Activated CD4-positive, alpha-beta memory T cell treated with anti-CD3 and anti-CD28 coated beads, Interleukin-2, amount 10 ng/mL, durations not matched to agents 7 days and 5 days (primary cell): ENCODE measurements around the gene SAP30L. TPM values are rescaled to one million over a fixed set of nuclear protein-coding genes. Genes with fewer than 3 reads are reported as not detected.

Source experiments
- CTCF ChIA-PET: fragments of 350-600 bp; sonication (Branson Sonifier 250); formaldehyde crosslinking; loops from one replicate; lab custom pipeline; 2021; ENCODE audit warnings: antibody characterized with exemption, inconsistent platforms; lab: Charles Lee
- POLR2A ChIA-PET: fragments of 350-600 bp; sonication (Branson Sonifier 250); formaldehyde crosslinking; loops from one replicate; lab custom pipeline; 2021; ENCODE audit warnings: antibody characterized with exemption; lab: Charles Lee
- DNase-seq: peaks from one replicate; pipeline ENCODE4 v3.0.0-alpha.2; 2020
- H3K27ac Mint-ChIP-seq: one replicate; pipeline ENCODE4 v1.8.0; 2021; ENCODE audit warnings: mild to moderate bottlenecking, mixed read lengths
- H3K27me3 Mint-ChIP-seq: one replicate; pipeline ENCODE4 v1.8.0; 2021; ENCODE audit warnings: mixed read lengths
- H3K36me3 Mint-ChIP-seq: one replicate; pipeline ENCODE4 v1.8.0; 2021; ENCODE audit warnings: low read depth, mixed read lengths
- H3K4me1 Mint-ChIP-seq: one replicate; pipeline ENCODE4 v1.8.0; 2021; ENCODE audit warnings: mixed read lengths
- H3K4me3 Mint-ChIP-seq: one replicate; pipeline ENCODE4 v1.8.0; 2021; ENCODE audit warnings: mild to moderate bottlenecking, mixed read lengths
- H3K9me3 Mint-ChIP-seq: one replicate; pipeline ENCODE4 v1.8.0; 2021; ENCODE audit warnings: mixed read lengths
- total RNA-seq, 2 experiments: library from RNA; stranded (reverse); gene quantifications; one replicate each; pipeline ENCODE4 v1.2.3, GENCODE V29; 2021

SAP30L gene
- total RNA-seq, 2 experiments from 2014 or later: 42.6 to 46.6 TPM

GRCh38 chr5:154470947-154471870 lies 25.4 kb downstream of the SAP30L start:
- no peak overlapping the region for H3K4me3 Mint-ChIP-seq
- no peaks in the 10 kb centered on the region for H3K9me3 Mint-ChIP-seq
- no peak overlapping the region for H3K27ac Mint-ChIP-seq
- H3K36me3 Mint-ChIP-seq: peaks cover 2% of the 10 kb centered on the region
- peaks cover 68% of the 10 kb centered on the region for H3K27me3 Mint-ChIP-seq
- no peak for DNase-seq
- peaks cover 24% of the 10 kb centered on the region for H3K4me1 Mint-ChIP-seq
- ChIA-PET CTCF (interaction anchor here (1.0 to 1.8 kb wide), 2 partner anchors 9 to 16 kb away, joined by 3 read pairs; no protein-coding TSS in a partner anchor), POLR2A (interaction anchor here (0.9 kb wide), 1 partner anchor 24 kb away, joined by 3 read pairs; no protein-coding TSS in a partner anchor)

- CTCF ChIA-PET: interaction anchor here (1.0 to 1.3 kb wide), 2 partner anchors 9 to 10 kb away, joined by 3 to 5 read pairs; no protein-coding TSS in a partner anchor
- POLR2A ChIA-PET: no interaction called here
- no peaks in the 10 kb centered on the region for H3K9me3 Mint-ChIP-seq
- peaks cover 30% of the 10 kb centered on the region for H3K4me1 Mint-ChIP-seq
- H3K4me3 Mint-ChIP-seq: no peak overlapping the region
- no peak for DNase-seq
- no peak overlapping the region for H3K27ac Mint-ChIP-seq
- peaks cover 80% of the 10 kb centered on the region for H3K27me3 Mint-ChIP-seq
- H3K36me3 Mint-ChIP-seq: peaks cover 2% of the 10 kb centered on the region
Observed at GRCh38 chr5:154472871-154473580, 27.2 kb downstream of the SAP30L start.

GRCh38 chr5:154473581-154474283 lies 27.9 kb downstream of the SAP30L start:
- Mint-ChIP-seq H3K27me3 (peaks cover 86% of the 10 kb centered on the region), H3K4me1 (peaks cover 30% of the 10 kb centered on the region), H3K36me3 (peaks cover 2% of the 10 kb centered on the region), H3K4me3 (no peak overlapping the region), H3K9me3 (no peaks in the 10 kb centered on the region), H3K27ac (no peak overlapping the region)
- ChIA-PET POLR2A (no interaction called here), CTCF (interaction anchor here (1.0 to 1.3 kb wide), 2 partner anchors 8 to 11 kb away, joined by 3 to 5 read pairs; no protein-coding TSS in a partner anchor)
- DNase-seq: no peak

GRCh38 chr5:154474396-154475334 lies 28.9 kb downstream of the SAP30L start:
- CTCF ChIA-PET: no interaction called here
- no peak overlapping the region for H3K4me3 Mint-ChIP-seq

GRCh38 chr5:154475591-154476353 lies 30.0 kb downstream of the SAP30L start:
- no peak for DNase-seq
- Mint-ChIP-seq H3K36me3 (peaks cover 4% of the 10 kb centered on the region), H3K4me3 (peak overlapping the region; percentile 1), H3K4me1 (peaks cover 34% of the 10 kb centered on the region), H3K27ac (no peak overlapping the region), H3K9me3 (no peaks in the 10 kb centered on the region), H3K27me3 (peaks cover 91% of the 10 kb centered on the region)
- POLR2A ChIA-PET: interaction anchor here (1.0 kb wide), 1 partner anchor 9 kb away, joined by 3 read pairs; no protein-coding TSS in a partner anchor
- CTCF ChIA-PET: no interaction called here

More at GRCh38 chr5:154474396-154475334, 28.9 kb downstream of the SAP30L start:
- Mint-ChIP-seq H3K36me3 (peaks cover 4% of the 10 kb centered on the region), H3K27ac (peak overlapping the region; percentile 25), H3K27me3 (peaks cover 92% of the 10 kb centered on the region), H3K4me1 (peaks cover 33% of the 10 kb centered on the region), H3K9me3 (no peaks in the 10 kb centered on the region)
- DNase-seq: no peak
- POLR2A ChIA-PET: interaction anchor here (1.0 kb wide), 1 partner anchor 10 kb away, joined by 3 read pairs; no protein-coding TSS in a partner anchor

- ChIA-PET POLR2A (no interaction called here), CTCF (no interaction called here)
- no peak overlapping the region for H3K4me3 Mint-ChIP-seq
- H3K4me1 Mint-ChIP-seq: peaks cover 34% of the 10 kb centered on the region
- peaks cover 4% of the 10 kb centered on the region for H3K36me3 Mint-ChIP-seq
- peaks cover 91% of the 10 kb centered on the region for H3K27me3 Mint-ChIP-seq
- no peak for DNase-seq
- peak overlapping the region; percentile 36 for H3K27ac Mint-ChIP-seq
- H3K9me3 Mint-ChIP-seq: no peaks in the 10 kb centered on the region
Observed at GRCh38 chr5:154476354-154477205, 30.8 kb downstream of the SAP30L start.

GRCh38 chr5:154477382-154478223 lies 31.8 kb downstream of the SAP30L start:
- POLR2A ChIA-PET: no interaction called here
- Mint-ChIP-seq H3K4me1 (peaks cover 34% of the 10 kb centered on the region), H3K27me3 (peaks cover 93% of the 10 kb centered on the region), H3K27ac (no peak overlapping the region), H3K36me3 (peaks cover 4% of the 10 kb centered on the region), H3K9me3 (no peaks in the 10 kb centered on the region), H3K4me3 (no peak overlapping the region)
- CTCF ChIA-PET: no interaction called here
- no peak for DNase-seq

- no peak within 1 kb of the TSS for H3K27ac Mint-ChIP-seq
- no peak within 1 kb of the TSS for H3K4me3 Mint-ChIP-seq
- ChIA-PET CTCF (interaction anchor here (1.9 kb wide), 1 partner anchor 406 kb away, joined by 5 read pairs; no protein-coding TSS in a partner anchor), POLR2A (no interaction called here)
- peaks cover 31% of the 10 kb centered on the region for H3K4me1 Mint-ChIP-seq
- peaks cover 3% of the 10 kb centered on the region for H3K36me3 Mint-ChIP-seq
- H3K9me3 Mint-ChIP-seq: no peaks in the 10 kb centered on the region
- peaks cover 93% of the 10 kb centered on the region for H3K27me3 Mint-ChIP-seq
- no peak for DNase-seq
Observed at GRCh38 chr5:154478224-154478565, 32.4 kb downstream of the SAP30L start, which contains the start of gene HAND1. Gene HAND1 (minus strand): TSS chr5:154478227. CDS start chr5:154478008, 219 bp downstream.

GRCh38 chr5:154478752-154479159 lies 33.0 kb downstream of the SAP30L start:
- CTCF ChIA-PET: interaction anchor here (1.9 kb wide), 1 partner anchor 406 kb away, joined by 5 read pairs; no protein-coding TSS in a partner anchor
- no peaks in the 10 kb centered on the region for H3K9me3 Mint-ChIP-seq
- no peak overlapping the region for H3K4me3 Mint-ChIP-seq
- POLR2A ChIA-PET: no interaction called here
- peaks cover 93% of the 10 kb centered on the region for H3K27me3 Mint-ChIP-seq
- peaks cover 2% of the 10 kb centered on the region for H3K36me3 Mint-ChIP-seq
- DNase-seq: no peak
- no peak overlapping the region for H3K27ac Mint-ChIP-seq
- peaks cover 30% of the 10 kb centered on the region for H3K4me1 Mint-ChIP-seq
